GM18868 (cell line): ENCODE data around the gene TPRX1.
"Not testable (repeated sequence)": the region's sequence is repeated elsewhere in the genome, so short reads cannot be mapped to it uniquely, and the experiment has no call there.

Experiments used
- ATAC-seq: cut with Tn5 transposase; IDR thresholded peaks from one replicate; pipeline ENCODE4 v1.9.1; 2021; ENCODE audit warnings: mild to moderate bottlenecking, moderate library complexity; ENCODE audit not compliant: unreplicated experiment

TPRX1 gene, protein sequence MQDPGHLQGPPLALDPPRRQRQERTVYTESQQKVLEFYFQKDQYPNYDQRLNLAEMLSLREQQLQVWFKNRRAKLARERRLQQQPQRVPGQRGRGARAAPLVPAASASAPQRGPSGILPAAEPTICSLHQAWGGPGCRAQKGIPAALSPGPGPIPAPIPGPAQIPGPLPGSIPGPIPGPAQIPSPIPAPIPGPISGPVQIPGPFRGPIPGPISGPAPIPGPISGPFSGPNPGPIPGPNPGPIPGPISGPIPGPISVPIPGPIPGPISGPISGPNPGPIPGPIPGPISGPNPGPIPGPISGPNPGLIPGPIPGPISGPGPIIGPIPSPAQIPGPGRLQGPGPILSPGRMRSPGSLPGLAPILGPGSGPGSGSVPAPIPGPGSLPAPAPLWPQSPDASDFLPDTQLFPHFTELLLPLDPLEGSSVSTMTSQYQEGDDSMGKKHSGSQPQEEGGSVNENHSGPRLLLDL

DNA sequence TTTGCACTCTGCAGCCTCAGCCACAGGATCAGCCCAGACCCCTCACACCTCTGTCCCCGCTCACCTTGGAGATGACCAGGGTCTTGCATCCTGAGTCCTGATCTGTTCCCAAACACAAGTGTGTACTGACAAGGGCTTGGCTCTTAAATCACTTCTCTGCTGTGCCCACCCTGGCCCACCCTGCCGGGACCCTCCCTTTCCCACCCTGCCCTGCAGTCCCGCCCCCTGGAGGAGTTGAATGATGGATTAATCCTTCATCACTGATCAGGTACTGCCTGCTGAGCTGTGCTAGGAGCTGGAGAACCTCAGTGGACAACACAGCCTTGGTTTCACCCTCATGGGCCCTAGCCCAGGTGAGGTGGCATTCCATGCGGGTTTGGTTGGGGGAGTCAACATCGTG lies at the start of gene TPRX1:
TPRX1 (minus strand) TSS at position 101 of the 400 bp plus-strand sequence; CDS start at position 89, 12 bp downstream.
- ATAC-seq: not testable (repeated sequence)

DNA sequence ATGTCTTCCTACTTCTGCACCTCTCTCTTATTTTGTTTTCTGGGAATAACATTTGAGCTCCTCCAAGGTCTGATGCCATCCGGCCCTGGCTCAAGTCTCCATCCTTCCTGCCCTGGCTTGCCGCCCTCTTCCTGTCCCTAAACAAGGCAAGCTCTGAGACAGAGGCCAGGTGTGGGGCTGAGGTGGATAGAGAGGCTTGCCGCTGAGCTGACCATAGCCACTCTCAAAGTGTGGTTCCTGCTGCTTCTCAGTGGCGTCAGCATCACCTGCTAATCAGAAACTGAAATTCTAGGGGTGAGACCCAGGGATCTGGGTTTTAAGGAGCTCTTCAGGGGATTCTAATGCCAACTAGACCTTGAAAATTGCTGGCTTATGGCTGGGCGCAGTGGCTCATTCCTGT lies 48.7 kb upstream of the TPRX1 start:
- no peak for ATAC-seq

- ATAC-seq: no peak
Observed at GRCh38 chr19:47848823-47849473, 44.6 kb upstream of the TPRX1 start.

GRCh38 chr19:47848425-47848822 lies 44.1 kb upstream of the TPRX1 start:
- no peak for ATAC-seq

DNA sequence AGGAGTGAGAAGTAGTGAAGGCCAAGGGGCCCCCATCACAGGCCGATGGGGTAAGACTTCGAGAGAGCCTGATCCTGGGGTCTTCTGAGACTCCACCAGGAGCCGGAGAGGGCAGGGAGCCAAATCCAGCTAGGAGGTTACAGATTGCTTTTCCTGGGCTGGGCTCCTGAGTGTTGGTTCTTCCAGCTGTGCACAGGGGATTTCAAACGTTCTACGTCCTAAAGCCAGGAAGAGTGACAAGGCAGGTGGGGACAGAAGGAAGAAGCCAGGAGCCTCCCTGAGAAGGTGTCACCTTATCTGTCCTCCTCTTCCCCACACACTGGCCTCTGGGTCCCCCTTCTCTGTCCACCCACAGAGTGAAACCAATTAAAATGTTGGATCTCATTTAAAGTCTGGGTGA lies 38.6 kb upstream of the TPRX1 start:
- no peak for ATAC-seq

DNA sequence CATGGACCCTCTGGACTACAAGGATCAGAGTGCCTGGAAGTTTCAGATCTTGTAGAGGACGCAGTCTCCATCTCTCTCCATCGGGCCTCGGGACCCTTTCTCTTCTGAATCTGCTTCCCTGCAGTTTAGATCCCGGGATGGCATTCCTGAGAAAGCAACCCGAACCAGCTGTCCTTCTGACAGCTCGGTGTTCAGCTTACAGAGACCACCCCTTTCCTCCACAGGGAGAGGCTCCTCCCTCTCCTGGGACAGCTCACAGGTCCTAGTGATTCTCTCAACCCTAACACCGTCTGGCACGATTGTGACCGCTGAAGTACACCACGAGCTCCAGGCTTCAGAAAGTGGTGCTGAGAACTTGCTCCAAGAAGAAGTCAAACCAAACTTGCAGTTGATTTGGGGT lies 35.6 kb upstream of the TPRX1 start:
- no peak for ATAC-seq

DNA sequence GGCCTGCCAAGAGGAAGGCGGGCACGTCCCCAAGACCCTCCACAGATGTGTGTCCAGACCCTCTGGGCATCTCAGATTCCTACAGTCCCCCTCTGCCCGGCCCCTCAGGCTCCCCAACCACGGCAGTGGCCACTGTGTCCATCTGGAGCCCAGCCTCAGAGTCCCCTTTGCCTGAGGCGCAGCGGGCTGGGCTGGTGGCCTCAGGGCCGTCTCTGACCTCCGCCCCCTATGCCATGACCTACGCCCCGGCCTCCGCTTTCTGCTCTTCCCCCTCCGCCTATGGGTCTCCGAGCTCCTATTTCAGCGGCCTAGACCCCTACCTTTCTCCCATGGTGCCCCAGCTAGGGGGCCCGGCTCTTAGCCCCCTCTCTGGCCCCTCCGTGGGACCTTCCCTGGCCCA lies 35.1 kb upstream of the TPRX1 start:
- ATAC-seq: no peak

DNA sequence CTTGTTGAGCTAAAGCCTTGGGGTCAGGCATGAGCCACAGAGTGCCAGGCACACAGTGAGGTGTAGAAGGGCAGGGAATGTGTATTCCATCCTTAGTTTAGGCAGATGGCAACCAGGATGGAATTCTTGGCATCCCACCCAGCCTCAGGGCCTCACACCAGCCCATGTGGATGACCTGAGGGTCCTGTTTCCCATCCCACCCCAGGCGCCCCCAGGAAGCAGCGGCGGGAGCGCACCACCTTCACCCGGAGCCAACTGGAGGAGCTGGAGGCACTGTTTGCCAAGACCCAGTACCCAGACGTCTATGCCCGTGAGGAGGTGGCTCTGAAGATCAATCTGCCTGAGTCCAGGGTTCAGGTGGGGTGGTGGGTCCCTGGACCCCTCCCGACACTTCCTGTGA lies 31.7 kb upstream of the TPRX1 start:
- no peak for ATAC-seq

DNA sequence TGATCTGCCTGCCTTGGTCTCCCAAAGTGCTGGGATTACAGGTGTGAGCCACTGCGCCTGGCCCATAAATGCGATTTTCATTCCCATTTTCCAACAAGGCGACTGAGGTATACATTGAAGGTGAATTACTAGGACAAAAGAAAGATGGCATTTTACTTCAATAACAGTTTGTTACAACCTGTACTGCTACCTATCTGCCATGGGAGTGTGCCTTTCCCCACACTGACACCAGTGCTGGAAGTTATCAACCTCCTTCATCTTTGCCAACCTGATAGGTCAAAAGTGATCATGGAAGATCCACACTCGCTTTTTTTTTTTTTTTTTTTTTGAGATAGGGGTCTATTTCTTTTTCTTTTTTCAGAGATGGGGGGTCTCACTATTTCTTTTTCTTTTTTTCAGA lies 28.4 kb upstream of the TPRX1 start:
- no peak for ATAC-seq

- no peak for ATAC-seq
Observed at GRCh38 chr19:47826800-47827199, 22.4 kb upstream of the TPRX1 start.

DNA sequence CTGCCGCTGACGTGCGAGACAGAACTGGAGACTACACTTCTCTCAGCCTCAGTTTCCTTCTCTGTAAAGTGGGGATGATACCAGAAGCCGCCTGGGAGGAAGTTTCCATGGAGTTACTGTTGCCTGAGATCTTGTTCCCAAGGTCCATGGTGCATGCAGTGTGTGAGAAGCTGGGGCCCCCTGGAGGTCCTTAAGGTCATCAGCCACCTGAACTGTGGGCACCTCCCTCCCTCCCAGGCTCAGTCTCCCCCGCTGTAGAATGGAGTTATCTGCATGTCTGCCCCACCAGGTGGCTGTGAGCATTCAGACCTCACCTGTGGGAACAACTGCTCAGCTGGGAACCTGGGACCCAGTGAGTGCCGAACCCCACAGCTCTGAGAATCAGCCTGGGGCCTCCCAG lies 20.0 kb upstream of the TPRX1 start:
- no peak for ATAC-seq

DNA sequence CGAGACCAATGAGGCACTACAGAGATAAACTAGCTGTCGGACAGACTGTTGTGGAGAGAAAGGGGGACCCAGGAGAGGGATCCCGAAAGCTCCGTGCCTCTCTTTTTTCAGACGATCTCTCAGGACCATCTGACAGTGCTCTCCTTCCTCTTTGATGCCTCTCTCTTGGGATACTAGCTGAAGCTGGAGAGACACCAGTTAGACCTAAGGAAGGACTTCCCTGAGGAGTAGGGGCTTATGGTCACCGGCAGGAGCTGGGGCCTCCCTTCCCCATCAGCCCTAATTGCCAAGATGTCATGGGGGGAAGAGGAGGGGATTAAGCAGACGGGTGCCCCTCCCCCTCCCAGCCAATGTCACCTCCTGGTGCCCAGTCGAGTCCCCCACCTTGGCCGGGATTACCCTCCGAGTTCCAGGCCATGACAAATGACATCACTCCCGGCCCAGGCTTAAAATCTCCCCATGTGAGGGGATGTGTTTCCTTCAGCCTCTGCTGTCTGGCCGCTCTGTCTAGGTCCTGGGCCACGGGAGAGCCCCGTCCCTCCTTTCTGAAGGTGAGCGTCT lies 17.2 kb upstream of the TPRX1 start, which contains the start of gene CRX:
CRX (plus strand) TSS at position 478 of the 561 bp plus-strand sequence. CDS start 12,507 bp downstream, outside the sequence.
- ATAC-seq: no peak

- no peak for ATAC-seq
Observed at GRCh38 chr19:47820410-47820809, 16.1 kb upstream of the TPRX1 start.

DNA sequence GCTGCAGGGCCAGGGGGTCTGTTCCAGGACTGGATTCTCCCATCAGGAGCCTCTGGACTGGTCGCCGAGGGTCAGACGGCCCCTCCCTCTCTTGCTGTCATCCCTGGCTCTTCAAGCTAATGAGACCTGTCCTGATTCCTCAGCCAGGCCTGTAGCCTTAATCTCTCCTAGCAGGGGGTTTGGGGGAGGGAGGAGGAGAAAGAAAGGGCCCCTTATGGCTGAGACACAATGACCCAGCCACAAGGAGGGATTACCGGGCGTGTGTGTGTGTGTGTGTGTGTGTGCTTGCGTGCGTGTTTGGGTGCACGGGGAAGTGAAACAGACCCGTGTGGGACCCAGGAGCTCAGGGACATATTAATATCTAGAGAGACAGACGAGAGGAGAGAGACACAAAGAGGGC lies 15.5 kb upstream of the TPRX1 start:
- ATAC-seq: no peak

- not testable (repeated sequence) for ATAC-seq
Observed at GRCh38 chr19:47818221-47818620, 13.9 kb upstream of the TPRX1 start.

DNA sequence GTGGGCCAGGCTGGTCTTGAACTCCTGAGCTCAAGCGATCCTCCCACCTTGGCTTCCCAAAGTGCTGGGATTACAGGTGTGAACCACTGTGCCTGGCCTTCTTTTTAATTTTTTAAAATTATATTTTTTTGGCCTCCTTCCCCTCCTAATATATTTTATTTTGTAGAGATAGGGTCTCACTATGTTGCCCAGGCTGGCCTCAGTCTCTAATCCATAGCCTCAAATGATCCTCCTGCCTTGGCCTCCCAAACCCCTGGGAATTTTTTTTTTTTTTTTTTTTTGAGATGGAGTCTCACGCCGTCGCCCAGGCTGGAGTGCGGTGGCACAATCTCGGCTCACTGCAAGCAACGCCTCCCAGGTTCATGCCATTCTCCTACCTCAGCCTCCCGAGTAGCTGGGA lies 11.9 kb upstream of the TPRX1 start:
- ATAC-seq: not testable (repeated sequence)

DNA sequence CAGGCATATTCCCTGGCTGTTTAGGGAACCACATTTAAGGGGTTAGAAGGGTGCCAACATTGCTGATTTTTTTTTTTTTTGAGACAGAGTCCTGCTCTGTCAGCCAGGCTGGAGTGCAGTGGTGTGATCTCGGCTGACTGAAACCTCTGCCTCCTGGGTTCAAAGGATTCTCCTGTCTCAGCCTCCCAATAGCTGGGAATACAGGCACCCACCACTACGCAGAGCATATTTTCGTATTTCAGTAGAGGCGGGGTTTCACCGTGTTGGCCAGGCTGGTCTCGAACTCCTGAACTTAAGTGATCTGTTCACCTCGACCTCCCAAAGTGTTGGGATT lies 9.6 kb upstream of the TPRX1 start:
- no peak for ATAC-seq

DNA sequence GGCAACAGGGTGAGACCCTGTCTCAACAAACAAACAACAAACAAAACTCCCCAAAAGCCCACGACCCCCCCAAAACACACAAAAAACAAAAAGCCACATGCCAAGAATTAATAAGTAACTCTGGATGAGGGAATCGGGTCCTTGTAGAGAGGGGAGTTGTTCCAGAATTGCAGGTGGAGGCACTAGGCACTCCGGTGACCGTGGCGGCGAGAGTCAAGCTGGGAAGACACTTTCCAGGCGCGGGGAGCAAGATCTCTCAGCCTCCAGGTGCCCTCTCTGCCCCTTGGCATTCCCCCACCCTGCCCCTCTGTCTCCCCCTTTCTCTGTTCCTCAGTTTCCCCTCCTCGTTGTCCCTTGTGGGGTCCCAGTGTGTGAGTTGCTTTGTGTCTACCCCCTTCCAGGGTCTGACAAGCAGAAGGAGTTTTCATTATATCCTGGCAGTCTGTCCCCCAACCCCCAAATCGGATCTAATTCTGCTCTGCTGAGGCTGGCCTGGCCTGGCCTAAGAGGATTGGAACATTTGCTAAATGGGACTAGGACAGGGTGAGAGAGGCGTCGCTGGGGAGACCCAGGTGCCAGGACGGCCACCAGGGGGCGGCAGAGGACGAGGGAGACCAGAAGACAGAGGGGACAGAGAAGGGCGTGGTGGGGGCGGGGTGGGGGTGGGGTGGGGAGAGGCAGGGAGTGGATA lies 9.1 kb upstream of the TPRX1 start:
- ATAC-seq: no peak

- ATAC-seq: no peak
Observed at GRCh38 chr19:47806435-47806834, 2.1 kb upstream of the TPRX1 start.

GRCh38 chr19:47805313-47805712 lies 962 bp upstream of the TPRX1 start:
- no peak for ATAC-seq

DNA sequence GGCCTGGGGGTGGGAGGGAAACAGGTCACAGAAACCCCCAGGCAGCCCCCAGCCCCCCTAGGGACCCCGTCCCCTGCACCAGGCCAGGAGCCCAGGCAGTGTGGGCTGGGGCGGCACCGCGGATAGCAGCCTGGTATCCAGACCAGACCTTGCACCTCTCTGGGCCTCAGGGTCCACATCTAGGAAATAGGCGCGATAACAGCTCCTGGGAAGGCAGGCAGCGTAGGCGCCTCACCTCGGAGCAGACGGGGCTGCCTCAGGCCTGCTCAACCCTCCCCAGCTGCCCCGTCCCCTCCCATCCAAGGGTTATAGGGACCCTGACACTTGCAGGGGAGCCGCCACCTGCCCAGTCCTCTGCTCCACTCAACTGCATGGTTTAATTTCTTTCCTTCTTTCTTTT lies 680 bp downstream of the TPRX1 start:
- ATAC-seq: not testable (repeated sequence)
